ENCODE measurements around the gene CCR1.

- TF ChIP-seq CTCF (IDR thresholded peaks at IDR 0.05; ENCODE audit: low read depth, low read length), result no peak
- no peak for TF ChIP-seq POLR2A (IDR thresholded peaks at IDR 0.05; ENCODE audit: extremely low read depth, insufficient read length)
These were observed 39.3 kb downstream of the CCR1 start for GRCh38 chr3:46168583-46169345.
